Fibroblast of mammary gland (primary cell): ENCODE measurements around the gene TNP2.

Experiments used
- DNase-seq: peaks from one replicate; pipeline ENCODE4 v3.0.0-alpha.2; 2010; ENCODE audit warnings: low read depth
- H3K4me3 ChIP-seq: 2 replicates; pipeline ENCODE4 v1.5.1; 2011; ENCODE audit warnings: low read depth, mild to moderate bottlenecking, low read length, moderate library complexity; ENCODE audit not compliant: control insufficient read depth
- CTCF ChIP-seq: conservative IDR thresholded peaks from 2 replicates; pipeline ENCODE4 v1.5.1; 2011; ENCODE audit warnings: low read depth, low read length, inconsistent platforms; ENCODE audit not compliant: control insufficient read depth, insufficient read depth

Gene TNP2

GRCh38 chr16:11271610-11272009 lies 2.5 kb upstream of the TNP2 start:
- H3K4me3 ChIP-seq, result no peak overlapping the region
- no peak for TF ChIP-seq CTCF
- no peak for DNase-seq

- TF ChIP-seq CTCF, result no peak
- H3K4me3 ChIP-seq, result no peak overlapping the region
- DNase-seq, result no peak
Measured at GRCh38 chr16:11270602-11271162, 1.6 kb upstream of the TNP2 start.

GRCh38 chr16:11265124-11265523 lies 4.0 kb downstream of the TNP2 start:
- H3K4me3 ChIP-seq, result no peak overlapping the region
- no peak for TF ChIP-seq CTCF
- no peak for DNase-seq

GRCh38 chr16:11264155-11264832 lies 4.8 kb downstream of the TNP2 start:
- no peak for DNase-seq
- no peak for TF ChIP-seq CTCF
- no peak overlapping the region for H3K4me3 ChIP-seq

GRCh38 chr16:11263737-11264136 lies 5.4 kb downstream of the TNP2 start:
- no peak overlapping the region for H3K4me3 ChIP-seq
- TF ChIP-seq CTCF, result no peak
- no peak for DNase-seq

- H3K4me3 ChIP-seq, result no peak overlapping the region
- TF ChIP-seq CTCF, result no peak
- no peak for DNase-seq
Measured at GRCh38 chr16:11262915-11263314, 6.2 kb downstream of the TNP2 start.
